DMS 273 (cell line): Measurements from ENCODE around the gene FRMD4A.
"Not testable (repeated sequence)": the region's sequence is repeated elsewhere in the genome, so short reads cannot be mapped to it uniquely, and the experiment has no call there.

ENCODE experiments used
- DNase-seq: peaks from one replicate; lab custom pipeline; 2025; ENCODE audit not compliant: unreplicated experiment; lab: John Stamatoyannopoulos, UW

The FRMD4A gene

DNA sequence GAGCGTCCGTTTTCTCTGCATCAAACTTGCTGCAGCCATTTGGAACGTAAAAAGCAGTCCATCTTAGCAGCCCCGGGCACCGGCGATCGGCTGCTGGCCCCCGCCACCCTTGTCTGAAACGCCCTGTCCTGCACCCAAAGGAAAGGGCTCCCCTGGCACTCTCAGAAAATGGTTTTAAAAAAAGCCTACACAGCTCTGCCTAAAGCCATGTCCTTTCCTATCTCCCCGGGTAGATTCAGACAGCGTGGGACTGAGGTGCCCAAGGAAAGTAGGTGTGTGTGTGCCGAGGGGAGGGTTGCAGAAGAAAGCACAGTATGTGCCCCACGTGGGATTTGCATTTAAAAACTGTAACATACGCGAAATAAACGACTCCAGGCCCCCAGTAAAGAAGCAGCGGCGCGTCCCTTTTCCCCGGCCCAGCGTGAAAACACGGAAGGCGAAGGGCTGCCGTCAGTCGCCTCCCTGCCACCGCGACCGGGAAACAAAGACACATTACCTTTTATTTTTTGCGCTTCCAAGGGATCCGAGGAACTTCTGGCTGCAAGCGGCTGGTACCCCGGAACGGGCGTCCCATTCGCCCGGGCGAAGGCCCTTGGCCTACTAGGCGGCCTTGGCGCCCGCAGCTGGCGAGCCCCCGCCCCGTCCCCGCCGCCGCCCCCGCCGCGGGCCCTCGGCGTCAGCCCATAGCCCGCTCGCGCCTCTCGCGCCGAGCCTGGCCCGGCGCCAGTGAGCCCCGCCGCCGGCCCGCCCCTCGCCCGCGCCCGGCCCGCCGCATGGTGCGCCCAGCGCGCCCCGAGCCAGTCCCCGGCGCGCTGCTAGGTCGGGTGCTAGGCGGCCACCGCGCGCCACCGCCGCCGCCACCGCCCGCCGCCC, 439.4 kb downstream of the FRMD4A start:
- DNase-seq = peak; percentile 76

DNA sequence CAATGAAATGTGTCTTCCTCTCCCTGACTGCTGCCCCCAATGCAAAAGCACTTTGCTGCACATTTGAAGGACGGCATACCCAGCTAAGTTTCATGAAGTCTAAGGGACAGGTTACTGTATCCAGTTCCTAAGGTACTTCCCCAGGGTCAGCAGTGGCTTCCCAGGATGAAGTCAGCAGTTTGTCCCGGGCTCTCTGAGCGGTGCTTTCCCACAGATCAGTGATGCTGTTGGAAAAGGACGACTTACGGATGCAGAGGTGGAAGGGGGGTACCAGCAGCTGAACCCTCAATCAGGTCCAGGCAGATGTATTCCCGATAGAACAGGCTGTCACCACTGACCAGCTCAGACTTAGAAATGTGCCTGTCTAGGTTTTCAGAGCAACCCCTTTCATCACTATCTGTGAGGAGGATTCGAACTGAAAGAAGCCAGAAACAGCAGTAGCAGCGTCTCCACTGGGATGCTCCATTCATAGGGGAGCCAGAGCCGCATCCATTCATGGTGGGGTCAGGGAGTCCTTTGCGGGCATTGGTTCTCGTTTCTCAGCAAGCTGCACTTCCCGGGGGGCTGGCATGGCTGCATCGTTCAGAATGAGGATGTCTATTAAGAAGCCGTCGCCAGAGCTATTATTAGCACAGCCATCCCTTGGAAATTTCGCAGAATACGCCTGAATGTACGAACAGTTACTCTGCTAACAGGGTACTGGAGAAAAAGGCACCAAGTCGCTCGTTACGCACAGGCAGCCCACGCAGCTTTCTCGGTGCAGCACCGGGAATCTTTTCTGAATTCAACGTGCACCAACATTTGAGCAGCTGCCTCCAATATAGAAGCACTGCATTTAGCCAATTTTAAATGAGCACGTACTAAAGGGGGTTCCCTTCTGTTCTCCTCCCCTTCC, 440.2 kb downstream of the FRMD4A start:
- no peak for DNase-seq

DNA sequence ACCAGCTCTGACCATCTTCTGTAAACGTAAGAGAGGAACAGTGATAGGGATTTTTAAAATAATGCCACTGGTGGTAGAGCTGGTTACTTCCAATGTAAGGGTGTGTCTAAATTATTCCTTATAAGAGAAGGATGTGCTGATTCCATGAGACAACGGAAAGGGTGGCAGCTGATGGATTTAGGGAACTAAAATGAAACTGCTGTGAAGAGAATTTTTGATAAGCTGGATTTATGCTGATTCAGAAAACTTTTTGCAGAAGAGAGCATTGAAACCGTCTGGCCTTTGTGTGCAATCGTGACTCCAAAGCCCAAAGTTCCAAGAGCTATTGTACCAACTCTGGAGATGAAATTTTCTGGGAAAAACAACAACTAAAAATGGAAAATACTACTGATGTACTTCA, 443.0 kb downstream of the FRMD4A start:
- no peak for DNase-seq

DNA sequence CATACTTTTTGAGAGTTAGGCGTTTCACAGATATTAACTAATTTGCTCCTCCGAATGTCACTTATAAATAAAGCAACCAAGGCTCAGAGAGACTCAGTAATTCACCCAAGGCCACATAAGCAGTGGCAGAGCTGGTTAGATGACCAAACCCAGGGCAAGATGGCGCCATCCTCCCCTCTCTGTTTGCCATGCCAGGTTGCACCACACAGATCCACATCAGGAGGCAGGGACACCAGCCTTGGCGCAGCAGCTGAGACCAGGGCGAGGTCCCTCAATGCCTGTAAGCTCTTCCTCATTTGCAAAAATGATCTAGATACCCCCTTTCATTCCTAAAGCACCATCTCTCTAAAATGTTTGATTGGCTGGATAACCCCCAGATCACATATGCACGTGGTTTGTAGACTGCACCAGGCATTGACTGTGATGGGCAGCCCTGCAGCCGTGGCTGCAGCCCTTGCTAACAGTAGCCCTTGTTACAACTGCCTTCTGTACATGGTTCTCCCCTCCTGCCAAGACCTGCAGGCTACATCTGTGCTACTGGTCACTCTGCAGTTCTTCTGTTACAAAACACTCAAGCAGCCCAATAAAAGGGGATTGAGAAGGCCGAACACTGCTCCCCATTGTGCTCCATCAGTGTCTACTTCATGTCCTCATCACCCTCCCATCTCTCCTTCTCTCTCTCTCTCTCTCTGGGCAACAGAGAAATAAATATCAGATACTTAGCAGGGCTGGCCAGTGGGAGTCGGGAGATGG, 445.3 kb downstream of the FRMD4A start:
- no peak for DNase-seq

DNA sequence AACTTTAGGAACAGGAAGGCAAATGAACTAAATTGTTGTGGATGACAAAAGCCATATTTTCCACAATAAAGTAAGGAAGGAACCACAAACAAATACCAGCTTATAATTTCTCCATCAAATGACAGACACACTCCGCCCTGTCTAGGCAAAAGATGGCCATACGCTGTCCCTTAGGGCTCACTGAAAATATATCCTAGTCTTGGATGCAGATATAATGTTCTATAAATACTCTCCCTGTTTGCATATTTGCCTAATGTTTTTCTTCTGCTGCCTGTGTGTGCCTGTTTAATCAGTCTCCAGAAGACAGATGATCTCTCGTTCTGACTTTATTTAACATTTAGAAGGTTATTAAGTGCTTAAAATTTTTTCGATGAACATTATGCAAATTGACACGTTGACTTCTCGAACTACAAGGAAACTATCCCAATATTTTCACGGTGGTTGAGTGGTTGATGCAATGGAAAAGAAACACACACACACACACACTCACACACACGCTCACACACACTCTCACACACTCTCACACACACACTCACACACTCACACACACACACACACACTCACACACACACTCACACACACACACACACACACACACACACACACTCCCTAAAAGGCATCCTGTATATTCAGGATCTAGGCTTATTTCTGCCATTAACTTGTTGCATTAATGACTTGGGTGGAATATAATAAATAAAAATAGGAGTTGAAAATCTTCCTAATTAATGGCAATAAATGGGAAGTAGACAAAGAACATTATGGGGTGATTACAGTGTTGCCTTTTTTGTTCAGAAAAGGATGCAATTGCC, 446.9 kb downstream of the FRMD4A start:
- DNase-seq = no peak

DNA sequence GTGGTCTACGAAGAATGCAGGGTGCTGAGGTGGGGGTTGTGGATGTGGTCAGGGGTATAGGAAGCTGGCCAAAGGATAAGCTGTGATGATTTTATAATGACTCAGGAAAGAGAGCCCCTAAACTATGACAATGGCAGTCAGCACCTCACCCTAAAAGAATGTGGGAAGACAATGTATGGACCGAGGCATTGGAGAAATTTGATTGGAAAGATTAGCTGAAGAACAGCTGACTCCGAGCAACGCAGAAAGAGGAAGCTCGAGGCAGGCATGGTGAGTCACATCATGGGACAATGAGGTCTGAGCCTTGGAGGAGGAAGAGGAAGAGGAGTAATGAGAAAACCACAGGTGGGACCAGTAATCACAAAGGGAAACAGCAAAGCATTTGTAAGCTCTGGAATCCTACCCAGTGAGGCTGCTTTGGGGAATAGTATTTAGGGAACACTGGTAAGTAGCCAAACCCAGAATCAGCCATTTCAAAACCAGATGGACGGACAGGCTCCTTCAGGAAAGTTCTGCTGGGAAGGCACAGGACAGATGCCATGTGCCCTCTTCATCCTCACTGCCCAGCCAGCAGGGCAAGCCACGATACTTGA, 448.5 kb downstream of the FRMD4A start:
- no peak for DNase-seq

DNA sequence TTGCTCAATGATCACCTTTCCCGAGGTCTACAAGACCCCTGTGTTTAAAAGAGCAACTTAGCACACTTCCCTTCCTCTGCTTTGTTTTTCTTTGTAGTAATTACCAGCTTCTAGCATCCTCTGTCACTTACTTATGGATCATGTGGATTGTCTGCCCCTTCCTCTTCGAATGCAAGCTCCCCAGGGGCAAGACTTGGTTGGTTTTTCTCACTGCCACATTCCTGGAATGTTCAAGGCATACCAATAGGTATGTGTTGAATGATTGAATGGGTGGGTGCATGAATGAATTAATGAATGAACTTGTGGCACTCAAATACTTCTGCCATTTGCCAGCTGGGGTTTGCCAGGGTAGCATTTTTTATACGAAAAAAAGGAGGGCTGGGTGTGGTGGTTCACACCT, 450.0 kb downstream of the FRMD4A start:
- no peak for DNase-seq

DNA sequence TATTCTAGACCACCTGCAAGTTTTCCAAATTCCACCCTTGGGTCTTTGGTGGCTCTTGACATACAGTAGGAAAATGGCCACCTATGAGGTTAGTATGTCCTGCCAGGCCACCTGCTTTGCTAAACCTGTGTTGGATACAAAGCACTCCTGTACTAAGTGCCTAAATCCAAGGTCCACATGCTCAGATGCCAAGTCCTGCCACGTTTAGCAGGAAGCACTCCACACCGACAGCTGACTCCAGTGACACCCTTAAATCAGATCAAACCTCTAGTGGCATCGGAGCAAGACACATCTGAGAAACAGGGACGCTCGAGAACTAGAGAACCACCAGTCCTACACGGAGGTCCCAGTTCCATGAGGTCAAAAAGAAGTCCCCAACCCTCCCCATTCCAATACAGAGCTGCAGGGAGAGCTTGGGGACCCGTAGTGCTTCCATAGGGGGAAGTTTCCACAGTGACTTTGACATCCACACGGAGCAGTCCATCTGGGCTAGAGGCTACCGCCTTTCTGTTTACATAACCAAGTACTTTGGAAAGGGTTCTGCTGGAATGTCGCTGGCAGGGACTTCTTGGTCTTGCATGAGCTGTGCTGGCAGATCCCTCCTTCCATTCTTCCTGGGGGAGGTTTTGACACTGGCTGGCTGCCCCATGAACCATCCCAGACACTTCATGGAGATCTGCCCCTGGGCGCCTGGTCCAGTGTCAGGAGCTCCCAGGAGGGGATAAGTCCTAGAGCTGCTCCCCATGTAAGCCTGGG, 453.4 kb downstream of the FRMD4A start:
- no peak for DNase-seq

DNA sequence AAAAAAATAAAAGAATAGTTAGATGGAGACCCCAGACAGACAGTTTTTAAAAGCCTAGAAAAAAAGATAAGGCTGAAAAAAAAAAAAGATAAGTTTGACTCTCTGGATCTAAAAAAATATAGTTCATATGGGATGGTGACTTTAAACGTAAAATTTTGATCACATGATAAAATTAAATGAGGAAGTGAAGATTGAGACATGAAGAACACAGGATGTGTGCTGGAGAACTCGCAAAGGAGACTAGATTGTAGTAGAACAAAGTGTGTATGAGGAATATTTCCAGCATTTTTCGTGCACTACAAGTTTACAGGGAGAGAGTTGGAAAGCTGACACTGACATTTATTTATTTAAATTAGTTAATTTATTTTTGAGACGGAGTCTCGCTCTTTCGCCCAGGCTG, 457.5 kb downstream of the FRMD4A start:
- DNase-seq = no peak

DNA sequence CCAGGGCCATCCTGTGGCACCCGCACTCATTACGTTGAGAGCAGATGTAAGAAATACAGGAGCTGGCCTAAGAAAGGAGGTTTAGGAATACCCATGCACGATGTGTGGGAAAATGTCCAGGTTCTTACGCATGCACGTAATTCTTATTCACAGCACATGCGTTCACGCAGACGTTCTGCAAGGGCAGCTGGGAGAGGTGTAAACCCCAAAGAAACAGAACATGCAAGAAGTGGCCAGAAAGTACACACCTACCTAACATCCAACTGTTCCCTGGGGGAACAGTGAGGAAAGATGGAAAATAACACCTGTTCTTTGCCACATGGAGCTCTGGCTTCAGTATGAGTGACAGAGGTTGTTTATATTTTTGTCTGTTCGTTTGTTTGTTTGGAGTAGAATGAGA, 458.3 kb downstream of the FRMD4A start:
- DNase-seq = peak; percentile 70

DNA sequence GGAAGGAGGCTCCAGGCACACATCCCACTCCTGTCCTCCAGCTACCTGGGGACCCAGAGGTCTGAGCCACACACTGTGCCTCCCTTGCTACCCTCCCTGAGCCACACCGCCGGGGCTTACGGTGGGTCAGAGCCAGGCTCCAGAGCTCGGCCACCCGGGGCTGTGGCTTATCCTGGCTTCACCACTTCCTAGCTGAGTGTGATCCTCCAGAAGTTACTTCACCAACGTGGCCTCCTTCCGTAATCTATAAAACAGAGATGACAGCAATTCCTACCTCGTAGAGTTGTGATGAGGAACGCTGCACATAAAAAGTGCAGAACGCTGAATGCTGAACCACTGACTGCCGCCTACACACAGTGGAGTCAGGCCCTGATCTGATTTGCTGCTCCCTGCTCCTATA, 458.9 kb downstream of the FRMD4A start:
- peak; percentile 15 for DNase-seq

DNA sequence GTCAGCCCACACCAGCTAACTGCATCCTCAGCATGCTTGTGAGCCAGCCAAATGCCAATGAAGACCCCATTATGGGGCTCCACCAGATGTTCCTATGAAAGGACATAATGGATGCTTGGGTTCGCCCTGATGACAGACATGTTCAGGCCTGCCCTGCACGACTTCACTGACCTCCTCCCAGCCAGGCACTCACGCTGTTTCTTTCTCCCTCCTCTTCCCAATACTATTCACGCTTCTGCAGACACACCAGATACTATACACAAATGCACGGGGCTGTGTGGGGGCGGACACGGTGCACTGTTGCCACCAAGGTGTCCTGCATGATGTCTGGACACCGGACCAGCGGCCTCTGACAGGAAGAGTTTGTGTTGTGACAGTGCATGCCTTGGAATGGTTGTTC, 459.7 kb downstream of the FRMD4A start:
- peak; percentile 43 for DNase-seq

DNA sequence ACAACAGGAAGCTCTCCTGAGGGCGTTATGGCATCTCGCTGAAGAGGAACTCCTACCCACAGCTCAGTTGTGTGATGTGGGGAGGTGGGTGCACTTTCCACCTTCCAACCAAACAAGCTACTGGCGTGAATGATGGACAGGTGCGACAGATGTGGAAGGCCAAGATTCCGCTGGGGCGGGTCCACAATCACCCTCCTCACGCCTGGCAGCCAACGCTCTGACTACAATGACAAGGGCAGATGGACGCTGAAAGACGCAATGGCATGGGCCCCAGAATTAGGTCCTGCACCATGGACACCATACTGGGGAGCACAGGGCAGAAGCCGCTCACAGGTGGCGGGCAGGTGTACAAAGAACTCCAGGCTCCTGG, 461.4 kb downstream of the FRMD4A start:
- no peak for DNase-seq

DNA sequence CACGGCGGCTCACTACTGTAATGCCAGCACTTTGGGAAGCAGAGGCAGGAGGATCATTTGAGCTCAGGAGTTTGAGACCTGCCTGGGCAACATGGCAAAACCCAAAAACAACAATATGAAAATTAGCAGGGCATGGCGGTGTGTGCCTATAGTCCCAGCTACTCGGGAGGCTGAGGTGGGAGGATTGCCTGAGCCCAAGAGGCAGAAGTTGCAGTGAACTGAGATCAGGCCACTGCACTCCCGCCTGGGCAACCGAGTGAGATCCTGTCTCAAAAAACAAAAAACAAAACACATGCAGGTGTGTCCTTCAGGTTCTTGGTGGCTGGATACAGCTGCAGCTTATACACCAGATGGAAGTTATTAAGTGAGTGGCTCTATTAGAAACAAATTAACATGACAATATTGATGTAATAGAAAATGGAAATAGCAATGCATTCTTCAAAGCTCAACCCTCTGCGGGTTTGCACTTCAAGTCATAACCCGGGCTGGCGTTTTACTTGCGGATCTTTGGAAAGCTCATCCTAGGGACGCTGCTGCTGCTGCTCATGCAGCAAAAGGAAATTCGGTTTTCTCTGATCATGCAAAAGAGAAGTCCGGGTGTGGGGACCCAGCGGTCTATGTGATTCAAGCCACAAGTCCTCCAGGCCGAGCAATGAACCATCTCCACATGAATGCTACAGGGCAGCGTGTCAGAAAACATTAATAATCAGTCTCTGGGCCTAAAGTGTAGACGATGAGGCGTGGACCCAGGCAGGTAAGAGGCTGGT, 462.0 kb downstream of the FRMD4A start:
- no peak for DNase-seq

DNA sequence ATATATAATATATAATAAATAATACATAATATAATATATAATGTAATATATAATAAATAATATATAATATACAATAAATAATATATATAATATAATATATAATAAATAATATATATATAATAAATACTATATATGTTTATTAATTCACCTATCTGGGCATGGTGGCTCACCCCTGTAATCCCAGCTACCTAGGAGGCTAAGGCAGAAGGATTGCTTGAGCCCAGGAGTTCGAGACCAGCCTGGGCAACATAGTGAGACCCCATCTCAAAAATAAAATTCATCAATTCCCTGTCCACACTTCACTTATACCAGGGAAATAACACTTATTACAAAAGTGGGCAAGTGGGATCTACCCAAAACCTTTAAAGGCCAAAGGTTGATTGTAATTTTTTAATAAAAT, 462.9 kb downstream of the FRMD4A start:
- DNase-seq = no peak

DNA sequence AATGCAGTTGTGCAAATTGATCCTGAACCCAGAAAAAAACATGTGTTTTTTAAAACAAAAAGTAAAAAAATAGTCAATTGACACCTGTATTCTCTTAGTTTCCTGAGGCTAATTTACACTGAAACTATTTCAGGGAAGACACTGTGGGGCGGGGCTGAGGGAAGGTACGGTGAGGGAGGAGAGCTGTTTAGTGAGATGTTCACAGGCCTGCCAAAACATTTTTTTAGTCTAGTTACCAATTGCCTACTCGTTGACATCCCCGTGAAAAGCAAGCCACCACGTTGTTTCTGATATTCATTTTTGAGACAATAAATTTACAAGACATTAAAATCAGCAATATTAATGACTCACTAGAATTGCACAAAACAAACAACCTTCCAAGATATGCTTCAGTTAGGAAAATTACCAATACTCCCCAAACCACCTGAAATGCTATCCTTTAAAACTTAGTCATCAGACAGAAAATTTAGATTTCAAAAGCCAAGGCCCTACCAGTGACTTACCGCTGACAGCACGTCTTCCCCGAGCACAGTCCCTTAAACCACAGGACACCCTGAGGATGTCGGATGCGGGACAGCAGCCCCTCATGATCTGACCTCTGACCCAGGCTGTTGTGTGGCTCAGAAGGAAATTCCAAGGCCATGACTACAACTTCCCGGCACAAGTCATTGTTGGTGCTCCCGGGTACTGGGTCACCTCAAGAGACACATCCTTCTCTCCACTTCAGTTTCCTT, 464.8 kb downstream of the FRMD4A start:
- no peak for DNase-seq

DNA sequence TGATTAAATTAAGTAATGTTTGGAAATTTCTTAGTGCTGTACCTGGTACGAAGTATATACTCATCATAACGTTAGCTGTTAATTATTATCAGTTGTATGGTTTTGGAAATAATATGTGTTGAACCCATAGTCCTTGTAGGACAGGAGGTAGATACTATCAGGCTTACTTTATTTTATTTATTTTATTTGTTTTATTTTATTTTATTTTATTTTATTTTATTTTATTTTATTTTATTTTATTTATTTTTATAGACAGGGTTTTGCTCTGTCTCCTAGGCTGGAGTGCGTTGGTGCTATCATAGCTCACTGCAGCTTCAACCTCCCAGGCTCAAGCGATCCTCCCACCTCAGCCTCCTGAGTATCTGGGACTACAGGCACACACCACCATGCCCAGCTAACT, 465.5 kb downstream of the FRMD4A start:
- not testable (repeated sequence) for DNase-seq
